Rectal smooth muscle tissue (tissue), 1 donor: Measurements from ENCODE around the gene CPSF4L.

Experiments
- H3K27ac ChIP-seq: one replicate; pipeline ENCODE4 v1.7.0; 2013; ENCODE audit warnings: low read depth, low read length, inconsistent platforms
- H3K27me3 ChIP-seq: one replicate; pipeline ENCODE4 v1.7.0; 2013; ENCODE audit warnings: low read length; ENCODE audit not compliant: control insufficient read depth, insufficient read depth
- H3K36me3 ChIP-seq: one replicate; pipeline ENCODE4 v1.7.0; 2013; ENCODE audit warnings: low read length; ENCODE audit not compliant: control insufficient read depth, insufficient read depth
- H3K4me1 ChIP-seq: one replicate; pipeline ENCODE4 v1.7.0; 2013; ENCODE audit warnings: low read length; ENCODE audit not compliant: control insufficient read depth, insufficient read depth
- H3K4me3 ChIP-seq: one replicate; pipeline ENCODE4 v1.7.0; 2013; ENCODE audit warnings: low read length
- H3K9ac ChIP-seq: one replicate; pipeline ENCODE4 v1.7.0; 2013; ENCODE audit warnings: low read length

Gene CPSF4L

GRCh38 chr17:73261952-73262675 is 434 bp upstream of the CPSF4L start:
- no peak overlapping the region for H3K9ac ChIP-seq

GRCh38 chr17:73257516-73257915 is 4.2 kb downstream of the CPSF4L start:
- Histone ChIP-seq H3K27me3 (no peaks in the 10 kb centered on the region), H3K4me3 (no peak overlapping the region), H3K36me3 (no peaks in the 10 kb centered on the region), H3K9ac (no peak overlapping the region), H3K27ac (no peak overlapping the region), H3K4me1 (peaks cover 6% of the 10 kb centered on the region)

More at GRCh38 chr17:73261952-73262675, 434 bp upstream of the CPSF4L start:
- H3K36me3 ChIP-seq: no peaks in the 10 kb centered on the region
- no peak overlapping the region for H3K4me3 ChIP-seq
- H3K27me3 ChIP-seq: no peaks in the 10 kb centered on the region
- H3K27ac ChIP-seq: no peak overlapping the region
- H3K4me1 ChIP-seq: peaks cover 3% of the 10 kb centered on the region

GRCh38 chr17:73256220-73256619 is 5.5 kb downstream of the CPSF4L start:
- Histone ChIP-seq H3K9ac (no peak overlapping the region), H3K27ac (no peak overlapping the region), H3K36me3 (no peaks in the 10 kb centered on the region), H3K27me3 (no peaks in the 10 kb centered on the region), H3K4me1 (peaks cover 6% of the 10 kb centered on the region), H3K4me3 (no peak overlapping the region)

- Histone ChIP-seq H3K4me1 (peaks cover 6% of the 10 kb centered on the region), H3K27me3 (no peaks in the 10 kb centered on the region), H3K27ac (no peak overlapping the region), H3K4me3 (no peak overlapping the region), H3K9ac (no peak overlapping the region), H3K36me3 (no peaks in the 10 kb centered on the region)
These were observed 6.0 kb downstream of the CPSF4L start for GRCh38 chr17:73255671-73256181.

GRCh38 chr17:73251871-73252270 is 9.8 kb downstream of the CPSF4L start:
- H3K4me3 ChIP-seq: no peak overlapping the region

GRCh38 chr17:73250851-73251640 is 10.6 kb downstream of the CPSF4L start:
- Histone ChIP-seq H3K27ac (no peak overlapping the region), H3K27me3 (no peaks in the 10 kb centered on the region), H3K9ac (no peak overlapping the region), H3K4me3 (no peak overlapping the region), H3K36me3 (peaks cover 6% of the 10 kb centered on the region), H3K4me1 (peaks cover 3% of the 10 kb centered on the region)

More at GRCh38 chr17:73251871-73252270, 9.8 kb downstream of the CPSF4L start:
- H3K36me3 ChIP-seq: peaks cover 3% of the 10 kb centered on the region
- H3K9ac ChIP-seq: no peak overlapping the region
- H3K27me3 ChIP-seq: no peaks in the 10 kb centered on the region
- no peak overlapping the region for H3K27ac ChIP-seq
- H3K4me1 ChIP-seq: peaks cover 3% of the 10 kb centered on the region

GRCh38 chr17:73249700-73250099 is 12.0 kb downstream of the CPSF4L start:
- Histone ChIP-seq H3K27me3 (no peaks in the 10 kb centered on the region), H3K4me1 (no peaks in the 10 kb centered on the region)

GRCh38 chr17:73248532-73248931 is 13.1 kb downstream of the CPSF4L start:
- Histone ChIP-seq H3K9ac (no peak overlapping the region), H3K36me3 (peaks cover 6% of the 10 kb centered on the region), H3K4me3 (no peak overlapping the region), H3K27ac (no peak overlapping the region), H3K27me3 (no peaks in the 10 kb centered on the region), H3K4me1 (no peaks in the 10 kb centered on the region)

More at GRCh38 chr17:73249700-73250099, 12.0 kb downstream of the CPSF4L start:
- Histone ChIP-seq H3K27ac (no peak overlapping the region), H3K9ac (no peak overlapping the region), H3K36me3 (peaks cover 6% of the 10 kb centered on the region), H3K4me3 (no peak overlapping the region)

- no peak overlapping the region for H3K4me3 ChIP-seq
- peaks cover 6% of the 10 kb centered on the region for H3K36me3 ChIP-seq
- no peak overlapping the region for H3K9ac ChIP-seq
- no peaks in the 10 kb centered on the region for H3K27me3 ChIP-seq
- H3K27ac ChIP-seq: no peak overlapping the region
- no peaks in the 10 kb centered on the region for H3K4me1 ChIP-seq
These were observed 14.0 kb downstream of the CPSF4L start for GRCh38 chr17:73247726-73248125.

GRCh38 chr17:73240561-73240960 is 21.1 kb downstream of the CPSF4L start:
- no peaks in the 10 kb centered on the region for H3K27me3 ChIP-seq
- peaks cover 13% of the 10 kb centered on the region for H3K36me3 ChIP-seq
- H3K4me3 ChIP-seq: no peak overlapping the region
- no peak overlapping the region for H3K9ac ChIP-seq
- no peaks in the 10 kb centered on the region for H3K4me1 ChIP-seq
- H3K27ac ChIP-seq: no peak overlapping the region

- H3K9ac ChIP-seq: no peak overlapping the region
- H3K36me3 ChIP-seq: peaks cover 13% of the 10 kb centered on the region
- no peak overlapping the region for H3K4me3 ChIP-seq
- H3K4me1 ChIP-seq: no peaks in the 10 kb centered on the region
- H3K27me3 ChIP-seq: no peaks in the 10 kb centered on the region
- H3K27ac ChIP-seq: no peak overlapping the region
These were observed 24.0 kb downstream of the CPSF4L start for GRCh38 chr17:73237714-73238113.

GRCh38 chr17:73234736-73235135 is 26.9 kb downstream of the CPSF4L start:
- Histone ChIP-seq H3K4me3 (no peak overlapping the region), H3K4me1 (no peaks in the 10 kb centered on the region), H3K9ac (no peak overlapping the region), H3K27me3 (no peaks in the 10 kb centered on the region), H3K36me3 (peaks cover 11% of the 10 kb centered on the region), H3K27ac (no peak overlapping the region)
